HEK293T (cell line): Measurements from ENCODE around the gene TMPRSS3.

Experiments used
- CTCF ChIA-PET: fragments of 350-600 bp; formaldehyde crosslinking; extraction: SDS; loops from one replicate; lab custom pipeline; 2021; ENCODE audit warnings: antibody characterized with exemption, inconsistent platforms; lab: Yijun Ruan, JAX
- POLR2A ChIA-PET: fragments of 350-600 bp; formaldehyde crosslinking; extraction: SDS; loops from one replicate; lab custom pipeline; 2020; ENCODE audit warnings: antibody characterized with exemption, inconsistent platforms; lab: Yijun Ruan, JAX
- DNase-seq: peaks from one replicate; pipeline ENCODE4 v3.0.0; 2012; ENCODE audit warnings: mixed read lengths; ENCODE audit errors: extremely low spot score
- ARNT ChIP-seq: fragments of 450-650 bp; IDR thresholded peaks from 2 replicates; pipeline ENCODE4 v1.6.1; 2017; ENCODE audit warnings: mild to moderate bottlenecking
- BHLHE40 ChIP-seq: fragments of 450-650 bp; IDR thresholded peaks from 2 replicates; pipeline ENCODE4 v1.6.1; 2016; ENCODE audit warnings: mild to moderate bottlenecking, moderate library complexity, borderline replicate concordance
- CTBP1 ChIP-seq: fragments of 450-650 bp; IDR thresholded peaks from 2 replicates; pipeline ENCODE4 v1.6.1; 2016; ENCODE audit warnings: borderline replicate concordance
- ELF4 ChIP-seq: fragments of 450-650 bp; IDR thresholded peaks from 2 replicates; pipeline ENCODE4 v1.6.1; 2017; ENCODE audit warnings: antibody characterized with exemption
- FOXA1 ChIP-seq: fragments of 450-650 bp; IDR thresholded peaks from 2 replicates; pipeline ENCODE4 v1.6.1; 2016; ENCODE audit warnings: mild to moderate bottlenecking
- FOXK2 ChIP-seq: fragments of 450-650 bp; IDR thresholded peaks from 2 replicates; pipeline ENCODE4 v1.6.1; 2016; ENCODE audit warnings: mild to moderate bottlenecking
- FOXM1 ChIP-seq: fragments of 450-650 bp; IDR thresholded peaks from 2 replicates; pipeline ENCODE4 v1.6.1; 2017; ENCODE audit warnings: mild to moderate bottlenecking, borderline replicate concordance
- HDGF ChIP-seq: fragments of 450-650 bp; IDR thresholded peaks from 2 replicates; pipeline ENCODE4 v1.6.1; 2017; ENCODE audit warnings: antibody characterized with exemption, borderline replicate concordance
- L3MBTL2 ChIP-seq: fragments of 450-650 bp; conservative IDR thresholded peaks from 2 replicates; pipeline ENCODE4 v1.6.1; 2016; ENCODE audit warnings: mild to moderate bottlenecking
- LEF1 ChIP-seq: fragments of 450-650 bp; IDR thresholded peaks from 2 replicates; pipeline ENCODE4 v1.6.1; 2017; ENCODE audit warnings: mild to moderate bottlenecking, borderline replicate concordance
- NFRKB ChIP-seq: fragments of 450-650 bp; IDR thresholded peaks from 2 replicates; pipeline ENCODE4 v1.6.1; 2016; ENCODE audit warnings: mild to moderate bottlenecking, moderate library complexity
- SP1 ChIP-seq: fragments of 450-650 bp; IDR thresholded peaks from 2 replicates; pipeline ENCODE4 v1.6.1; 2017
- SUZ12 ChIP-seq: fragments of 450-650 bp; IDR thresholded peaks from 2 replicates; pipeline ENCODE4 v1.6.1; 2016; ENCODE audit warnings: mild to moderate bottlenecking
- TARDBP ChIP-seq: fragments of 450-650 bp; IDR thresholded peaks from 2 replicates; pipeline ENCODE4 v1.6.1; 2016
- ZNF384 ChIP-seq: fragments of 450-650 bp; IDR thresholded peaks from 2 replicates; pipeline ENCODE4 v1.6.1; 2016
- TF ChIP-seq, protein P1 (sequence below): fragments of 450-650 bp; IDR thresholded peaks from 2 replicates; pipeline ENCODE4 v1.6.1; 2016

TMPRSS3 gene

DNA sequence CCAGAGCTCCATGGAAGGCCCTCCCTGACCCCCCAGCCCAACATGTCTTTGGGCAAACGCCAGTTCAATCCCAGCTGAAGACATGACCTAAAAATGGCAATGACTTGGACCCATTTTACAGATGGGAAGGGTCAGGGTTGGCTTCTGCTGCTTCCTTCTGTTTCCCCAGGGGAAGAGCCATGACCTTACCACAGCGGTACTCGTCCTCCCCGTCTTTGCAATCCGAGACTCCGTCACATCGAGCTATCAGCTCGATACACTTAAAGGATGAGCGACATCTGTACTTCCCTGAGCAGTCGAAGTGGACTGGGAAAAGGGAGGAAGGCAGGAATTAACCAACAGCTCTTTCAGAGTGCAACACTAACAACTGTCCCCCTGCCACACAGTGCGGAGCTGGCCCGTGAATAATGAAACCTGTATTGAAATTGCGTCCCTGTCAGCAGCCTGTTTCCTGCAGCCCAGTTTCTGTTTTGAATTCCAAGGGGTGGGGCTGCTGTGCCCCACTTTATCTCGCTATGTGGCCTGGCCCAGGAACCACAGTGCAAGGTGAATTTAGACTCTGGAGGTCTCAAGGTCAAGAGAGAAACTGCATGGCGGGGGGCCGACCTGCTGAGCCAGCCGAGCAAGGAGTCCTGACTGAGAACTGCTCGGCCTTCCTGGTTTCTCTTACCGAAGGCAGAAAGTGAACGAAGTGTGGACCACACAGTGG, 7.0 kb downstream of the TMPRSS3 start:
- CTCF ChIA-PET: interaction anchor here (0.5 kb wide), 1 partner anchor 73 kb away, joined by 3 read pairs; no protein-coding TSS in a partner anchor
- TF ChIP-seq ELF4: no peak
- no peak for TF ChIP-seq ARNT
- TF ChIP-seq FOXA1: no peak
- no peak for TF ChIP-seq BHLHE40
- no peak for TF ChIP-seq FOXM1
- no peak for TF ChIP-seq TARDBP
- no peak for TF ChIP-seq SP1
- TF ChIP-seq CTBP1: no peak
- TF ChIP-seq L3MBTL2: no peak
- no peak for TF ChIP-seq SUZ12
- TF ChIP-seq NFRKB: no peak
- TF ChIP-seq, protein P1, sequence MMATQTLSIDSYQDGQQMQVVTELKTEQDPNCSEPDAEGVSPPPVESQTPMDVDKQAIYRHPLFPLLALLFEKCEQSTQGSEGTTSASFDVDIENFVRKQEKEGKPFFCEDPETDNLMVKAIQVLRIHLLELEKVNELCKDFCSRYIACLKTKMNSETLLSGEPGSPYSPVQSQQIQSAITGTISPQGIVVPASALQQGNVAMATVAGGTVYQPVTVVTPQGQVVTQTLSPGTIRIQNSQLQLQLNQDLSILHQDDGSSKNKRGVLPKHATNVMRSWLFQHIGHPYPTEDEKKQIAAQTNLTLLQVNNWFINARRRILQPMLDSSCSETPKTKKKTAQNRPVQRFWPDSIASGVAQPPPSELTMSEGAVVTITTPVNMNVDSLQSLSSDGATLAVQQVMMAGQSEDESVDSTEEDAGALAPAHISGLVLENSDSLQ: no peak
- TF ChIP-seq HDGF: no peak
- no peak for DNase-seq
- POLR2A ChIA-PET: no interaction called here

DNA sequence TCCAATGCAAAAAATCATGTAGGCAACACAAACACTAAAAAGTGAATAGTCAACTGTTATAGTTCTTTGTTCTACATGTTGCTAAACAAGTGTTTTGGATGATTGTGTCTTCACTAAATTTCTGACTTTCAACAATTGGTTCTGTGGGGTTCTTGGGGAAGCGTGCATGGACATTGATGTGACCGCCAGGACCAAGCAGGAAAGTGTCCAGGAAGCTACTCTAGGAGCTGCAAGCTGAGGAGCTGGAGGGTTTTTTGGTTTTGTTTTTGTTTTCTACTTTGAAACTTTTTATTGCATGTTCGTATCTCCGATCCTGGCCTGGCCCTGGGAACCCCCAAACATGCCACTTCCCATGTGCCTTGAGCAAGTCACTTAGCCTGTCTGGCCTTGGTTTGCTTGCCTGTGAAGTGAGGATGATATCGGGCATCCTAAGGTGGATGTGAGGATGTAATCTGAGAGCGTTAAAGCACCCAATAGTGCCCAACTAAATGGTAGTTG, 8.0 kb downstream of the TMPRSS3 start:
- POLR2A ChIA-PET: no interaction called here
- CTCF ChIA-PET: no interaction called here
- no peak for DNase-seq
- TF ChIP-seq LEF1: no peak

DNA sequence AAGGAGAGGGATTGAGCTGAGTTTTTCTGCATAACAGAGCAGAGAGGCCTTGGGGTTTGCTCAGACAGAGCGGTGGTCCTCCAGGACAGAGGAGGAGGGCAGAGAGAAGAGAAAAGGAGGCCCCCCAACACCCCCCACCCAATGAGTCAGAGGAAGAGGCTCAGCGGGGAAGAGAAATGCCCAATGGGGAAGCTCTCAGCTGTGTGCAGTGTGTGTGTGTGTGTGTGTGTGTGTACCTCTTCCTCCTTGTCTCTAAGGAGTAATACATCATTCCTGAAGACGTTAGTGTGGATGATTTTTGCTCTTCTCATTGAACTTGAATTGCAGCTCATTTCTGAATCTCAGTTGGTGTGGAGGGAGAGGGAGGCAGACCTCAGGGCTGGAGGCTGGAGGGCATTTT, 8.7 kb downstream of the TMPRSS3 start:
- POLR2A ChIA-PET: no interaction called here
- CTCF ChIA-PET: no interaction called here
- TF ChIP-seq NFRKB: no peak
- no peak for DNase-seq

DNA sequence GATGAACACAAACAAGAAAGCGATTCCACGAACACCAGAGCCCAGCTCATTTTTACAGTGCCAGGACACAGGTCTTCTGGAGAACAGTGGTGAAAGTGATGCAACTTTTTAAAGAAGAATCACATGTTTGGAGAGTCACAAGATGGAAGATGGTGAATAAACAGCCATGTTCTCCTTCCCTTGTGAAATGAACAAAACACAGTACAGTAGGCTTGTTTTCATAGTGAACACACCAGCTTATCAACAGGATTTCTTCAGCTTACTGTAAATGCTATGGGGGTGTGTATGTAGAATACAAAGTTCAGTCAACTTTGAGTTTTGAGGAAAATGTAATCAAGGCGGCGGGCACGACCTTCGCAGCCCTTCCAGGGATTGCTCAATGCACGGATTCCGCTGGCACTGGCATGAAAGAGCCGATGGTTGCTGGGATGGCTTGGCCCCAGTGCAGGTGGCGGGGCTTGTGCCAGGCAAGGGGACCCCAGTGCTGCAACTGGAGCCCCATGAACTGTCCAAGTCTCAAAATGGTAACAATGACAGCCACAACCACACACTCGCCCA, 9.7 kb downstream of the TMPRSS3 start:
- CTCF ChIA-PET: no interaction called here
- TF ChIP-seq, protein P1: no peak
- TF ChIP-seq ZNF384 (no peak), SP1 (no peak), LEF1 (no peak), FOXA1 (no peak), TARDBP (no peak), HDGF (no peak), BHLHE40 (no peak), L3MBTL2 (no peak), SUZ12 (no peak), ARNT (no peak), ELF4 (no peak), FOXM1 (no peak), CTBP1 (no peak), NFRKB (no peak), FOXK2 (no peak)
- POLR2A ChIA-PET: no interaction called here
- DNase-seq: no peak

DNA sequence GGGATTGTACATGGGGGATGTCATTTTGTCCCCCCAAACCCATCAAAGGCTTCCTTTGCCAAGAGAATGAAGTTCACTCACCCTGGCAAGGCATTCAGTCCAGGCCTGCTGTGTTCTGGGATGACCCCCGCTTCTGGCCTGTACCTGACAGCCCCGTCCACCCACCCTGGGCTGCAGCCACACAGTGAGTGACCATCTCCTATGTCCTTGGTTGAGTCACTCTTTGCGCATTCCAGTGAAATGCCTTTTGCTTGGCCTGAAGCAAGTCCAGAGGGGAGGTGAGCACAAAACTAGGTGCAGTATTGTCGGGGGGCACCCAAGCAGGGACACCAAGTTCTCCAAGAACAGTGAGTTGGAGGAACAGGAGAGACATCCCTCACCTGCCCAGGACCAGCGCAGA, 10.2 kb downstream of the TMPRSS3 start:
- no peak for DNase-seq

DNA sequence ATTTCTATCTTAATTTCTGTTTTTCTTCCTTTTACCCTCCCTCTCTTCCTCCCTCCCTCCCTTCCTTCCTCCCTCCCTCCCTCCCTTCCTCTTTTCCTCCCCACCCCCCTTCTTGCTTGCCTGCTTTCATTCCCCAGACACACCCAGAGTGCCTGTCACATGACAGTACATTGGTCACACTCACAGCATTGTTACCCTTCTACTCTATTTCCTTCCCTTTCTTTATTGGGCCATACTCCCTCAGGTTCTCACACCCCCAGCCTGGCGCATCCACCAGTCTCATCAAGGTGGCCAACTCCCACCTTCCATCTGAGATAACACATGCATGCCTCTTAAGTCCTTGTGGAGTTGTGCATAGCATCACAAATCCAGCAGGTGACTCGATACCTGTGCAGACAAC, 10.9 kb downstream of the TMPRSS3 start:
- DNase-seq: no peak
- TF ChIP-seq FOXM1: no peak
- no peak for TF ChIP-seq ZNF384
- no peak for TF ChIP-seq FOXK2
- no peak for TF ChIP-seq HDGF
- TF ChIP-seq ELF4: no peak
- no peak for TF ChIP-seq FOXA1
- TF ChIP-seq TARDBP: no peak
- TF ChIP-seq LEF1: no peak
- POLR2A ChIA-PET: no interaction called here
- CTCF ChIA-PET: no interaction called here

More for the DNA sequence above, 10.2 kb downstream of the TMPRSS3 start:
- TF ChIP-seq ARNT: no peak
- TF ChIP-seq ELF4: no peak
- no peak for TF ChIP-seq HDGF
- TF ChIP-seq, protein P1: no peak
- TF ChIP-seq TARDBP: no peak
- no peak for TF ChIP-seq ZNF384
- ChIA-PET POLR2A (no interaction called here), CTCF (no interaction called here)
